Psoas muscle (tissue), 8 donors: ENCODE results near the gene CBLIF. TPM values are rescaled to one million over a fixed set of nuclear protein-coding genes. Genes with fewer than 3 reads are reported as not detected.
A peak's percentile ranks its signal among the peaks of the same experiment; 100 is the strongest.

Source experiments
- ATAC-seq, 4 donors: fragments of 200-7000 bp; cut with Tn5 transposase; one replicate each; pipeline ENCODE4 v1.9.1; 2020; ENCODE audit warnings: moderate library complexity in 3 of 4, mild to moderate bottlenecking in 2 of 4
- DNase-seq, 2 donors: peaks; one replicate each; pipeline ENCODE4 v3.0.0-alpha.2; 2020
- H3K27ac ChIP-seq: fragments of 200-600 bp; one replicate; pipeline ENCODE4 v1.8.0; 2022
- H3K27me3 ChIP-seq, 3 donors: fragments of 200-600 bp in 1 of 3; one replicate each; pipeline versions ENCODE4 v1.6.1 to v1.8.0; 2013 to 2022; ENCODE audit warnings: low read length in 2 of 3, mild to moderate bottlenecking in 2 of 3, moderate library complexity in 1 of 3; ENCODE audit not compliant: insufficient read depth in 3 of 3
- H3K36me3 ChIP-seq, 2 donors: fragments of 200-600 bp in 1 of 2; one replicate each; pipeline versions ENCODE4 v1.6.1 to v1.8.0; 2013 to 2022; ENCODE audit warnings: low read depth in 1 of 2, mild to moderate bottlenecking in 1 of 2, moderate library complexity in 1 of 2; ENCODE audit not compliant: insufficient read depth in 1 of 2
- H3K4me1 ChIP-seq: fragments of 200-600 bp; one replicate; pipeline ENCODE4 v1.8.0; 2022
- H3K4me3 ChIP-seq: fragments of 200-600 bp; one replicate; pipeline ENCODE4 v1.8.0; 2022; ENCODE audit warnings: mild to moderate bottlenecking
- H3K9me3 ChIP-seq: fragments of 200-600 bp; one replicate; pipeline ENCODE4 v1.8.0; 2022
- WGBS, 3 donors: extraction: QIAGEN DNeasy Blood & Tissue Kit; methylation state at CpG; one replicate each; pipeline versions ENCODE4 v1.1.6 to v1.1.7; 2013; 5-methylcytosine and 5-hydroxymethylcytosine counted together
- intact Hi-C, 2 donors: fragments of 100-400 bp; cut with DNase I; formaldehyde crosslinking; loops; one replicate each; pipeline versions ENCODE4 v1.11.0 to v1.14.2; 2022
- polyA plus RNA-seq, 3 donors: library from polyadenylated mRNA; stranded (reverse); fragments of 200-250 nt; gene quantifications; one replicate each; pipeline ENCODE4 v1.2.3, GENCODE V29; 2013
- total RNA-seq, 4 donors: library from RNA; stranded (reverse); fragmentation: NEBNext Ultra II Directional in 2 of 4; extraction: Animal tissue kit (Norgen Biotek cat#: 25700) in 2 of 4; gene quantifications; one replicate each; pipeline versions ENCODE4 v1.2.1 to v1.2.4, GENCODE V29; 2021 to 2023
- TF ChIP-seq, protein P1 (sequence below): fragments of 200-600 bp; IDR thresholded peaks from one replicate; pipeline ENCODE4 v1.8.0; 2022; ENCODE audit warnings: antibody characterized with exemption
- donor health status: healthy with polysubstance abuse.
- donor health status: DM: no; HTN: no; CAD: no; lungs with moderate emphysema.
- donor health status: Bipolar disorder and iron deficiency.
- donor health status: healthy.
- donor health status: DM: yes; HTN: yes; CAD: no.
- donor health status: DM: no; HTN: no; CAD: no.
- donor health status: DM: no; HTN: no; CAD: no.
- donor health status: DM: yes; HTN: yes; CAD: no.

The CBLIF gene
- total and polyA plus RNA-seq, 7 donors: 0.05 TPM; not detected in 6

DNA sequence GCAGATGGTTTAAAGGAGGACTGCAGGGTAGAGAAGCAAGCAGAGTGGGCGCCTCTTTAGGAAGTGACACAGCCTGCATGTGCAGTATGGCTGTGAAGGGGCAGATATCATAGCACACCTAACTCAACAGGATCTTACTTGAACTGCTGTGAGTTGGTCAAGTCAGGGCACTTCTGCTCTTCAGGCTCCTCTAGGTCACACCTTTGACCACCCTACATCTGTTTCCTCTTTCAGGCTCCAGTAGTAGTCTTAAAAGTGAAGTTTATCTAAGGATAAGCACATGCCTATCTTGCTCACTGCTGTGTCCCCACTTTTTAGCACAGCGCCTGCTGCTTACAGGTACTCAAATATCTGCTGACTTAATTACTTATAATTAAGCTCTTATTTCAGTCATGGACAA, 41.2 kb downstream of the CBLIF start:
- ATAC-seq (no peak), DNase-seq (no peak)
- Histone ChIP-seq H3K27me3 (no peaks in the 10 kb centered on the region), H3K9me3 (no peaks in the 10 kb centered on the region), H3K36me3 (peaks cover 4 to 83% of the 10 kb centered on the region in 2 donors), H3K4me1 (peaks cover 9% of the 10 kb centered on the region), H3K4me3 (no peak overlapping the region), H3K27ac (no peak overlapping the region)
- 84 to 91% (median 87%) methylated on average over 2 of the region's 2 CpGs for WGBS, 3 donors
- TF ChIP-seq, protein P1, sequence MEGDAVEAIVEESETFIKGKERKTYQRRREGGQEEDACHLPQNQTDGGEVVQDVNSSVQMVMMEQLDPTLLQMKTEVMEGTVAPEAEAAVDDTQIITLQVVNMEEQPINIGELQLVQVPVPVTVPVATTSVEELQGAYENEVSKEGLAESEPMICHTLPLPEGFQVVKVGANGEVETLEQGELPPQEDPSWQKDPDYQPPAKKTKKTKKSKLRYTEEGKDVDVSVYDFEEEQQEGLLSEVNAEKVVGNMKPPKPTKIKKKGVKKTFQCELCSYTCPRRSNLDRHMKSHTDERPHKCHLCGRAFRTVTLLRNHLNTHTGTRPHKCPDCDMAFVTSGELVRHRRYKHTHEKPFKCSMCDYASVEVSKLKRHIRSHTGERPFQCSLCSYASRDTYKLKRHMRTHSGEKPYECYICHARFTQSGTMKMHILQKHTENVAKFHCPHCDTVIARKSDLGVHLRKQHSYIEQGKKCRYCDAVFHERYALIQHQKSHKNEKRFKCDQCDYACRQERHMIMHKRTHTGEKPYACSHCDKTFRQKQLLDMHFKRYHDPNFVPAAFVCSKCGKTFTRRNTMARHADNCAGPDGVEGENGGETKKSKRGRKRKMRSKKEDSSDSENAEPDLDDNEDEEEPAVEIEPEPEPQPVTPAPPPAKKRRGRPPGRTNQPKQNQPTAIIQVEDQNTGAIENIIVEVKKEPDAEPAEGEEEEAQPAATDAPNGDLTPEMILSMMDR: no peak
- intact Hi-C loops: loop anchor here (5.0 to 10.0 kb wide), 4 partner anchors 129 to 269 kb away; partner anchors contain the start of gene PATL1 (in 1 of the 2)

GRCh38 chr11:59802639-59803176, 42.6 kb downstream of the CBLIF start:
- TF ChIP-seq, protein P1: peak; percentile 79
- peak; percentile 79 to 94 (median 84) for ATAC-seq
- Histone ChIP-seq H3K9me3 (no peaks in the 10 kb centered on the region), H3K4me1 (peaks cover 8% of the 10 kb centered on the region), H3K36me3 (peaks cover 4 to 83% of the 10 kb centered on the region in 2 donors), H3K4me3 (peak overlapping the region; percentile 10), H3K27me3 (no peaks in the 10 kb centered on the region), H3K27ac (peak overlapping the region; percentile 71)
- WGBS, 3 donors: 45 to 48% (median 47%) methylated on average over 4 of the region's 4 CpGs
- DNase-seq: no peak
- intact Hi-C loops: loop anchor here (1.0 to 10.0 kb wide), 5 partner anchors 48 to 268 kb away; partner anchors contain the start of gene PATL1 (in 1 of the 2)

DNA sequence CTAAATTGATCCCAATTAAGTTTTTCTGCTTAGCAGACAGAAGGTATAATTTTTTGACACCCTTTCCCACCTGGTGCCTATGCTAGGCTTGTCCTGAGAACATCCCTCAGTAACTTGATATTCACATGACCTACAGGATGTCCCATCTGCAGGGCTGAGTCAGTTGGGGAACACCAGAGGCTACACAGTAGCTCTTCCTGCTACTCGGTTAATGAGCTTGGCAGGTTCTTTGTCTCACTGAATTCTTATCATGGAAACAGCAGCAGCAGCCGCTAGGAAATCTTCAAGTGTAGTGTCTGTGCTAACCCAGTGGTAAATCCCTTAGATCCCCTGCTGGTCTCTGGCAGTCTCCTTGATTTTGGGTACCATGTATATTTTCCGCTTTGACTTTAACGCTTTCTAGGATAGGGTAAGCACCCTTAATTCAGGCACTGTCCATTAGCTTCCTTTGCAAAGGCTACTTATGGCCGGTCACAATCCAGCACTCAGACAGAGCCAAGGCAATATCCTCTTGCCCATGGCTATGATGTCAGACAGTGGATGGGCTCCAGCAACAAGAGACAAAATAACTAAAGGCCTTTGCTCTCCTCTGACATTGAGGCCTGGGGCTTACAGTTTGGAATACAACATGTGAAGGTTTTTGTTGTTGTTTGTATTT, 43.2 kb downstream of the CBLIF start:
- H3K4me3 ChIP-seq: peak overlapping the region; percentile 10
- 36 to 42% (median 40%) methylated on average over 5 of the region's 5 CpGs for WGBS, 3 donors
- no peaks in the 10 kb centered on the region for H3K27me3 ChIP-seq
- H3K36me3 ChIP-seq: peaks cover 4 to 83% of the 10 kb centered on the region in 2 donors
- ATAC-seq (peak; percentile 82 to 92 (median 86)), DNase-seq (no peak)
- peaks cover 8% of the 10 kb centered on the region for H3K4me1 ChIP-seq
- TF ChIP-seq, protein P1: no peak
- no peaks in the 10 kb centered on the region for H3K9me3 ChIP-seq
- H3K27ac ChIP-seq: peak overlapping the region; percentile 71
- intact Hi-C loops: loop anchor here (1.0 to 10.0 kb wide), 6 partner anchors 47 to 267 kb away; partner anchors contain the start of genes PATL1 (in 1 of the 2) and STX3 (in 1 of the 2)

- H3K4me3 ChIP-seq: no peak overlapping the region
Measured at GRCh38 chr11:59801160-59801706, 44.1 kb downstream of the CBLIF start.

More at GRCh38 chr11:59801160-59801706, 44.1 kb downstream of the CBLIF start:
- Histone ChIP-seq H3K36me3 (peaks cover 7 to 83% of the 10 kb centered on the region in 2 donors), H3K27ac (peak overlapping the region; percentile 71), H3K27me3 (no peaks in the 10 kb centered on the region), H3K9me3 (no peaks in the 10 kb centered on the region), H3K4me1 (peaks cover 8% of the 10 kb centered on the region)
- TF ChIP-seq, protein P1: no peak
- DNase-seq: no peak
- intact Hi-C loops: loop anchor here (2.0 to 10.0 kb wide), 5 partner anchors 46 to 266 kb away; partner anchors contain the start of genes PATL1 (in 1 of the 2) and STX3 (in 1 of the 2)
- WGBS, 3 donors: 45 to 53% (median 50%) methylated on average over 2 of the region's 2 CpGs
- ATAC-seq: no peak
